GM12864 (cell line): Measurements from ENCODE around the gene AFG3L2.

Experiments
- DNase-seq: peaks from one replicate; pipeline ENCODE4 v3.0.0-alpha.2; 2011; ENCODE audit warnings: low read depth
- H3K4me3 ChIP-seq: 2 replicates; pipeline ENCODE4 v1.5.1; 2011; ENCODE audit warnings: mild to moderate bottlenecking, low read depth, low read length, control low read depth
- CTCF ChIP-seq: IDR thresholded peaks from 2 replicates; pipeline ENCODE4 v1.5.1; 2011; ENCODE audit warnings: low read depth, mild to moderate bottlenecking, moderate library complexity, low read length, control low read depth, inconsistent platforms; ENCODE audit errors: missing control alignments

AFG3L2 gene

DNA sequence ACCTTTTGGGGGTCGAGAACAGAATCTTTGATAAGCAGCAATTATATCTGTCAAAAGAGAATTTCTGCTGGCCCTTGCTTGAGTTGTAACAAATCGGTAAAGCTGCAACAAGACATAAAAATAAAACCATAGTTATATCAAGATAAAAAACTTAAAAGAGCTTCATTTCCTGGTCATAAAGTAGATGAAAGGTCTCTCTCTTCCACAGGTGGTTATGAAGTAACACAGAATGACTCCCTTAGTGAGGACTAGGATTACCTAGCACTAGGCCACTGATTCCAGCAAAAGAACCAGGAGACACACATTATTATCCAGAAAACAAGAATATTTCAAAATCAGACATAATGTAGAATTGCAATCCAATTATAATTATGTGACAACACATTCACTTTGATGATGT is 5.4 kb downstream of the AFG3L2 start:
- no peak for TF ChIP-seq CTCF
- DNase-seq, result no peak
- H3K4me3 ChIP-seq, result no peak overlapping the region

DNA sequence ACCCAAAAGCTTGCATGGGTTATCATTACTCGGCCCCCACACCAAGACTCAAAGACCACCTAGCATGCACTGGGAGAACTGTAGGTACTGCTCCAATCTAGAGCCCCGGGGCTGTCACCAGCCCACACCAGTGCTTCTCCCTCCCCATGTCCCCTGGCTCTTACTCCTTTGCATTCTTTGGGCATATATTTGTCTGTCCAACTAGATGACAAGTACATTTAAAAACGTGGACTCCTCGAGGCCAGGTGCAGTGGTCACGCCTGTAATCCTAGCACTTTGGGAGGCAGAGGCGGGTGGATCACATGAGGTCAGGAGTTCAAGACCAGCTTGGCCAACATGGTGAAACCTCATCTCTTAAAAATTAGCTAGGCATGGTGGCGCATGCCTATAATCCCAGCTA is 7.8 kb downstream of the AFG3L2 start:
- H3K4me3 ChIP-seq, result no peak overlapping the region
- no peak for DNase-seq
- TF ChIP-seq CTCF, result no peak

- no peak for TF ChIP-seq CTCF
Measured at GRCh38 chr18:12366784-12367183, 10.2 kb downstream of the AFG3L2 start.

DNA sequence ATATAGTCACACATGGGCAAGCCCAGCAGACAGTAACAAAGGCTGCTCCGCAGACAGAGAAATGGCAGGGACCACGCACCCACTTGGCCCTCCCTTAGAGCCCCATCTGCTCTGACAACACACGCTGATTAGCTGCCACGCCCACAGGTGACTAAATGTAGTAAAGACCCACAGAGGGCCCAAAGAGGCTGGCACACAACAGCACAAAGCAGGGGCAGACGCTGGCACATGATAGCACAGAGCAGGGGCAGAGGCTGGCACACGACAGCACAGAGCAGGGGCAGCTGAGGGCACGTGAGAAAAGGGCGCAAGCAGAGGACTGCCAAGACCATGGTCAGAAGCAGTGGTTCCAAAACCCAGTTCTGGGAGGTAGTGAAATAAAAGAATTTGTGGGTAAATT is 10.6 kb downstream of the AFG3L2 start:
- no peak overlapping the region for H3K4me3 ChIP-seq
- no peak for TF ChIP-seq CTCF
- DNase-seq, result no peak

More at GRCh38 chr18:12366784-12367183, 10.2 kb downstream of the AFG3L2 start:
- DNase-seq, result no peak
- no peak overlapping the region for H3K4me3 ChIP-seq

GRCh38 chr18:12362473-12363174 is 14.4 kb downstream of the AFG3L2 start:
- no peak for DNase-seq
- no peak for TF ChIP-seq CTCF

GRCh38 chr18:12361770-12362378 is 15.2 kb downstream of the AFG3L2 start:
- no peak overlapping the region for H3K4me3 ChIP-seq
- DNase-seq, result no peak
- no peak for TF ChIP-seq CTCF

More at GRCh38 chr18:12362473-12363174, 14.4 kb downstream of the AFG3L2 start:
- no peak overlapping the region for H3K4me3 ChIP-seq

- no peak for DNase-seq
- no peak overlapping the region for H3K4me3 ChIP-seq
- TF ChIP-seq CTCF, result no peak
Measured at GRCh38 chr18:12359515-12359927, 17.5 kb downstream of the AFG3L2 start.
